Lung (tissue), 12 donors: ENCODE results near the gene ARHGAP1. TPM values are rescaled to one million over a fixed set of nuclear protein-coding genes. Genes with fewer than 3 reads are reported as not detected.

Source experiments
- ATAC-seq: fragments of 200-7000 bp; cut with Tn5 transposase; one replicate; pipeline ENCODE4 v1.9.1; 2020; ENCODE audit warnings: moderate number of reproducible peaks; ENCODE audit not compliant: insufficient read depth, low FRiP score
- DNase-seq, 3 donors: peaks; one replicate each; pipeline ENCODE4 v3.0.0-alpha.2; 2013 to 2017
- H3K27ac ChIP-seq, 2 donors: one replicate each; pipeline ENCODE4 v1.5.1; 2013; ENCODE audit warnings: mild to moderate bottlenecking in 2 of 2, moderate library complexity in 2 of 2, control low read depth in 1 of 2, inconsistent platforms in 1 of 2, low read depth in 1 of 2, low read length in 1 of 2
- H3K27me3 ChIP-seq, 3 donors: one replicate each; pipeline ENCODE4 v1.5.1; 2013; ENCODE audit warnings: low read length in 2 of 3; ENCODE audit not compliant: control insufficient read depth in 3 of 3, insufficient read depth in 3 of 3
- H3K36me3 ChIP-seq, 4 donors: one replicate each; pipeline ENCODE4 v1.5.1; 2013; ENCODE audit warnings: low read length in 4 of 4, mild to moderate bottlenecking in 1 of 4, moderate library complexity in 1 of 4; ENCODE audit not compliant: control insufficient read depth in 4 of 4, insufficient read depth in 4 of 4
- H3K4me1 ChIP-seq, 5 donors: one replicate each; pipeline ENCODE4 v1.5.1; 2013; ENCODE audit warnings: low read length in 5 of 5, mild to moderate bottlenecking in 2 of 5, moderate library complexity in 1 of 5; ENCODE audit not compliant: control insufficient read depth in 5 of 5, insufficient read depth in 5 of 5
- H3K4me3 ChIP-seq: one replicate; pipeline ENCODE4 v1.5.1; 2013; ENCODE audit warnings: mild to moderate bottlenecking, control low read depth, moderate library complexity
- H3K9ac ChIP-seq, 2 donors: one replicate each; pipeline ENCODE4 v1.5.1; 2013; ENCODE audit warnings: low read length in 2 of 2, control low read depth in 1 of 2; ENCODE audit not compliant: insufficient read depth in 1 of 2
- H3K9me3 ChIP-seq, 4 donors: one replicate each; pipeline ENCODE4 v1.5.1; 2013; ENCODE audit warnings: low read length in 3 of 4, mild to moderate bottlenecking in 1 of 4, moderate library complexity in 1 of 4; ENCODE audit not compliant: control insufficient read depth in 4 of 4, insufficient read depth in 3 of 4
- WGBS, 2 donors: extraction: QIAGEN DNeasy Blood & Tissue Kit; methylation state at CpG; one replicate each; pipeline ENCODE4 v1.1.7; 2013; 5-methylcytosine and 5-hydroxymethylcytosine counted together
- polyA plus RNA-seq, 2 donors: library from polyadenylated mRNA; stranded (reverse); fragments of 200-250 nt; gene quantifications; one replicate each; pipeline ENCODE4 v1.2.1, GENCODE V29; 2013
- total RNA-seq, 2 donors: library from RNA; depleted of rRNA in 1 of 2; stranded (reverse); fragments of >200 nt in 1 of 2; gene quantifications; one replicate each; pipeline ENCODE4 v1.2.1, GENCODE V29; 2014 to 2021
- TF ChIP-seq, protein P1 (sequence below): IDR thresholded peaks from 2 replicates; pipeline ENCODE4 v1.5.1; 2012; ENCODE audit warnings: mild to moderate bottlenecking; ENCODE audit errors: control extremely low read depth, extremely low read depth
- donor health status: control.
- donor health status: control.
- donor health status: Bipolar disorder and iron deficiency.
- donor health status: healthy.
- donor health status: DM: yes; HTN: yes; CAD: no.

Gene ARHGAP1
- total and polyA plus RNA-seq, 4 donors: 23.3 to 87.9 (median 36.6) TPM

DNA sequence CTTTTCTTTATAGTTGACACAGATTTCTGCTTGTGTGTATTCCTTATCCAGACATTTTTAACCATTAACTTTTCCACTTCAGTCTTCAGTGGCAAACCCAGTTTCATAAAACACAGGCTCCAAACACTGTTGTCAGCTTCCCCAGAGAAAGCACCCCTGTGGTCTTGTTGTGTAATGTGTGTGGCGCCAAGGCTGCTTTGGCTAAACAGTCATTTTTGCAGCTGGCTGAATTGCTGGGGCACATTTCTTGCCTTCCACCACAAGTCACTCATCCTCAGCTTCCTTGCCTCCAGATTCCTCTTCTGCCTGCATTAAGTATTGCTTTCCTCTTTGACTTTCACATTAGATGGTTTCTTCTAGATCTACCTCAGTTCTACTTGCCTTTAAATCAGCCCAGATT is 40.5 kb downstream of the ARHGAP1 start:
- Histone ChIP-seq H3K9ac (no peak overlapping the region), H3K9me3 (no peaks in the 10 kb centered on the region), H3K36me3 (peaks cover 21 to 49% (median 34%) of the 10 kb centered on the region in 4 donors), H3K4me1 (peaks cover 0 to 5% (median 0%) of the 10 kb centered on the region in 5 donors), H3K4me3 (no peak overlapping the region), H3K27me3 (no peaks in the 10 kb centered on the region), H3K27ac (no peak overlapping the region)
- WGBS, 2 donors: 40 to 75% methylated on average over 1 of the region's 1 CpG
- ATAC-seq (no peak), DNase-seq (peak in 1 of 3 donors; percentile 22)
- TF ChIP-seq, protein P1, sequence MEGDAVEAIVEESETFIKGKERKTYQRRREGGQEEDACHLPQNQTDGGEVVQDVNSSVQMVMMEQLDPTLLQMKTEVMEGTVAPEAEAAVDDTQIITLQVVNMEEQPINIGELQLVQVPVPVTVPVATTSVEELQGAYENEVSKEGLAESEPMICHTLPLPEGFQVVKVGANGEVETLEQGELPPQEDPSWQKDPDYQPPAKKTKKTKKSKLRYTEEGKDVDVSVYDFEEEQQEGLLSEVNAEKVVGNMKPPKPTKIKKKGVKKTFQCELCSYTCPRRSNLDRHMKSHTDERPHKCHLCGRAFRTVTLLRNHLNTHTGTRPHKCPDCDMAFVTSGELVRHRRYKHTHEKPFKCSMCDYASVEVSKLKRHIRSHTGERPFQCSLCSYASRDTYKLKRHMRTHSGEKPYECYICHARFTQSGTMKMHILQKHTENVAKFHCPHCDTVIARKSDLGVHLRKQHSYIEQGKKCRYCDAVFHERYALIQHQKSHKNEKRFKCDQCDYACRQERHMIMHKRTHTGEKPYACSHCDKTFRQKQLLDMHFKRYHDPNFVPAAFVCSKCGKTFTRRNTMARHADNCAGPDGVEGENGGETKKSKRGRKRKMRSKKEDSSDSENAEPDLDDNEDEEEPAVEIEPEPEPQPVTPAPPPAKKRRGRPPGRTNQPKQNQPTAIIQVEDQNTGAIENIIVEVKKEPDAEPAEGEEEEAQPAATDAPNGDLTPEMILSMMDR: no peak

DNA sequence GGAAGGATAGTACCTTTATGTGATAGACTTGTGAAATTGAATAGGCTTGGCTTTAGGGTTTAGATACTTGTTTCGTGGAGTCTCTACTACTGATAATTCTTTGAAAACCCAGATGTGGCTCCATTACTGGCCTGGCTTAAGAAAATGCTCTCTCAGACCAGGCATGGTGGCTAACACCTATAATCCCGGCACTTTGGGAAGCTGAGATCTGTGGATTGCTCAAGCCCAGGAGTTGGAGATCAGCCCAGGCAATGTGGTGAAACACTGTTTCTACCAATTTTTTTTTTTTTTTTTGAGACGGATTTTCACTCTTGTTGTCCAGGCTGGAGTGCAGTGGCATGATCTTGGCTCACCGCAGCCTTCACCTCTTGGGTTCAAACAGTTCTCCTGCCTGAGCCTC is 42.2 kb downstream of the ARHGAP1 start:
- H3K27ac ChIP-seq: no peak overlapping the region
- no peaks in the 10 kb centered on the region for H3K9me3 ChIP-seq
- H3K27me3 ChIP-seq: no peaks in the 10 kb centered on the region
- ATAC-seq (no peak), DNase-seq (no peak)
- peaks cover 0 to 5% (median 0%) of the 10 kb centered on the region in 5 donors for H3K4me1 ChIP-seq
- H3K4me3 ChIP-seq: no peak overlapping the region
- H3K9ac ChIP-seq: no peak overlapping the region
- TF ChIP-seq, protein P1: no peak
- H3K36me3 ChIP-seq: peaks cover 21 to 41% (median 29%) of the 10 kb centered on the region in 4 donors
- 60 to 68% methylated on average over 4 of the region's 4 CpGs for WGBS, 2 donors

DNA sequence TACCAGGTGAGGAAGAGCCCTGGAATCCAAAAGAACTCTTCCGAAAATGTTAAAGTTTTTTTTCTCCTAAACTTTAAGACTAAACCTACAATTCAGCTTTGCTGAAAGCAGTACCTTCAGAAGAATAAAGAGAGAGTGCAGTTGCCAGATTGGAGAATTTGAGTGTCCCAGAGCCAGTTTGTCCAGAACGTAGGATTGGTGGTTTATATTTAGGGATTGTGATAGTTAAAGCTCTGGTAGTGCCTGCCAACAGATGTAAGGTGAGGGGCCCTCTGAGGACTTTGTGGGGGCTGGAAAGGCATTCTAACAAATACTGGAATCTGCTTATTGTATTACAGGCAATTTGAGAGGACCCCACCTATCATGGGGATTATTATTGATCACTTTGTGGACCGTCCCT is 43.2 kb downstream of the ARHGAP1 start:
- H3K36me3 ChIP-seq: peaks cover 27 to 40% (median 31%) of the 10 kb centered on the region in 4 donors
- no peak overlapping the region for H3K9ac ChIP-seq
- H3K27ac ChIP-seq: no peak overlapping the region
- DNase-seq (no peak), ATAC-seq (no peak)
- H3K9me3 ChIP-seq: no peaks in the 10 kb centered on the region
- TF ChIP-seq, protein P1: no peak
- no peaks in the 10 kb centered on the region for H3K27me3 ChIP-seq
- WGBS, 2 donors: 91 to 92% methylated on average over 3 of the region's 3 CpGs
- peaks cover 0 to 5% (median 0%) of the 10 kb centered on the region in 5 donors for H3K4me1 ChIP-seq
- no peak overlapping the region for H3K4me3 ChIP-seq

DNA sequence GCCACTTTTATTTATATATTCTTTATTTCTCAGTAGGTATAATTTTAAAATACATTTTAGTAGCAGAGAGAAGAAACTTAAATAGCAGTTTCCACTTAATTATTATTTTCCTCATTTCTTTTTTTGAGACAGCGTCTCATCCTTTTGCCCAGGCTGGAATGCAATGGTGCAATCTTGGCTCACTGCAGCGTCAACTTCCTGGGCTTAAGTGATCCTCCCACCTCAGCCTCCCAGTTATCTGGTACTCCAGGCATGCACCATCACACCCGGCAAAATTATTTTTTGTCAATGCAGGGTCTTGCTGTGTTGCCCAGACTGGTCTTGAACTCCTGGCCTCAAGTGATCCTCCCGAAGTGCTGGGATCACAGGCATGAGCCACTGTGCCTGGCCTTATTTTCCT is 44.8 kb downstream of the ARHGAP1 start:
- 85 to 86% methylated on average over 4 of the region's 4 CpGs for WGBS, 2 donors
- Histone ChIP-seq H3K9ac (no peak overlapping the region), H3K4me3 (no peak overlapping the region), H3K9me3 (no peaks in the 10 kb centered on the region), H3K27ac (peak overlapping the region in 1 of 2 donors; percentile 1), H3K27me3 (no peaks in the 10 kb centered on the region), H3K4me1 (peaks cover 0 to 5% (median 0%) of the 10 kb centered on the region in 5 donors), H3K36me3 (peaks cover 31 to 41% (median 36%) of the 10 kb centered on the region in 4 donors)
- ATAC-seq (no peak), DNase-seq (no peak)
- TF ChIP-seq, protein P1: no peak
